GM18517 (cell line): Measurements from ENCODE around the gene CLASRP.

Experiments used
- ATAC-seq: cut with Tn5 transposase; IDR thresholded peaks from one replicate; pipeline ENCODE4 v1.9.1; 2021; ENCODE audit warnings: mild to moderate bottlenecking, moderate library complexity; ENCODE audit not compliant: unreplicated experiment

CLASRP gene

GRCh38 chr19:45079911-45080370, 41.1 kb downstream of the CLASRP start:
- no peak for ATAC-seq

DNA sequence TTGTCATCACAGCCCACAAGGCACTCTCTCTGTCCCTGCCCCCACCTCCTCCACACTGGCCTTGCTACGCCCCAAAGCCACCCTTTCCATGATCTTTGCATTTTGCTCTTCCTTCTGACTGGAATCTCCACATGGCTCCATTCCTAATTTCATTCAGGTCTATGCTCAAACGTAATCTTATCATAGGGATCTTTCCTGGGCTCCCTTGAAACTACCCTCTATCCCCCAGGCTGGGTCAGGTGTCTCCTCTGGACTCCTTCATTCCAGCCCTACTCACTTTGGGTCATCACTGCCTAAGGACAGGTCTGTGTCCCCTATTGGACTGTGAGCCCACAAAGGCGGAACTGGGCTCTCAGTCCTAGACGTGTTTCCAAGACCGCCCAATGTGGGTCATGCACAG, 43.3 kb downstream of the CLASRP start:
- ATAC-seq, result no peak

- no peak for ATAC-seq
Observed at GRCh38 chr19:45086480-45086879, 47.6 kb downstream of the CLASRP start.

GRCh38 chr19:45087531-45087930, 48.7 kb downstream of the CLASRP start:
- no peak for ATAC-seq

- ATAC-seq, result no peak
Observed at GRCh38 chr19:45090034-45090433, 51.2 kb downstream of the CLASRP start.

DNA sequence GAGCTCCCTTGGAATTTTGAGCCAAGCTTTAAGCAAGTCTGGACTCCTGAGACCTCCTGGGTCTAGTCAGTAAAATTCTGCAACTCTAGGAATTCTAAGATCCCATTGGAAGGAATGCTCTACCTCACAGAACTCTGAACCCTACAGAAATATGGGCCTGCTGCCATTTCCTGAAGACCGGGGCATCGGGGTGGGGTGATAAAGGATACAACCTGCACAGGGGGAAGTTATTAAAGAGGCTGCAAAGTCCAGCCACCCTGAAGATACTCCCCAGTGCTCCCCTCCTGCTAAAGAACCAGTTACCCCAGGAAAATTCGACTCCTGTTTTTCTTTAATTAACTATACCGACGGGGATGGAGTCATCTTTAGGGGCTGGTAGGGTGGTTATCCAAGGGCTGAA, 51.8 kb downstream of the CLASRP start:
- no peak for ATAC-seq

- peak; percentile 49 for ATAC-seq
Observed at GRCh38 chr19:45091031-45091923, 52.4 kb downstream of the CLASRP start.

DNA sequence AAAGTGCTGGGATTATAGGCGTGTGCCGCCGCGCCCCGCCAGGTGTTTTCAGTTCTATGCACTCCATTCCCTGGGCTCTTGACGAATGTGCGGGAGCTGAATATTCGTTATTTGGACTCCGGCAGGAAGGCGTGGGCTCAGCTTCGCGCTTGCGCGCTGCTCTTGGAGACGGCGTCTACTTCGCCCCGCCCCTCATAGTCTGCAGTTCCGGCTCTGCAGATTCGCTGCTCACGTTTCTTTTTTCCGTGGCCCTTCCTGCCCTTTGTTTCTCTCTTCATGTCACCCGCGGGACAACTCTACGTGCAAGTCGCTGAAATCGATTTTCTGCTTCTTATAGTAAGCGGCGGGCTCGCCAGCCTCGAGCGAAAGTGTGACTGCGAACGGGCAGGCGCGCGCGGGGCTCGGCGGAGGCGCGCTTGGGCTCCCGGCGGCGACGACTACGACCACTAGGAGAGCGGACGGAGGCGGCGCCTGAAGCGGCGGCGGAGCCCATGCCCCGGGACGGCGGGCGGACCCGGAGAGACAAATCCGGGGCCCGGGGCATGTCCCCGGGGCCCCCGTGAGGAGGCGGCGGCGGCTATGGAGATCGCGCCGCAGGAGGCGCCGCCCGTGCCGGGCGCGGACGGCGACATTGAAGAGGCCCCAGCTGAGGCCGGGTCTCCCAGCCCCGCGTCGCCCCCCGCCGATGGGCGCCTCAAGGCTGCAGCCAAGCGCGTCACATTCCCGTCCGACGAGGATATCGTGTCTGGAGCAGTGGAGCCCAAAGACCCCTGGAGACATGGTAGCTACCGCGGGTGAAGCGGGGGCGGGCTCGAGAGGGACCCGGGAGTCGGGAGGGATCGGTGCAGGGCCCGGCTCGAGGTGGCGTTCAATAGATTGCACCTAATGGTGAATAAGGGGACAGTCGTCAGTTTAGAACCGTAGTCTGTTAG, 54.2 kb downstream of the CLASRP start, which contains the start of gene PPP1R37:
Gene PPP1R37 (plus strand): TSS at position 433 of the 932 bp plus-strand sequence. CDS start 147 bp downstream, at position 580.
- peak; percentile 47 for ATAC-seq

- no peak for ATAC-seq
Observed at GRCh38 chr19:45094137-45094536, 55.3 kb downstream of the CLASRP start.

DNA sequence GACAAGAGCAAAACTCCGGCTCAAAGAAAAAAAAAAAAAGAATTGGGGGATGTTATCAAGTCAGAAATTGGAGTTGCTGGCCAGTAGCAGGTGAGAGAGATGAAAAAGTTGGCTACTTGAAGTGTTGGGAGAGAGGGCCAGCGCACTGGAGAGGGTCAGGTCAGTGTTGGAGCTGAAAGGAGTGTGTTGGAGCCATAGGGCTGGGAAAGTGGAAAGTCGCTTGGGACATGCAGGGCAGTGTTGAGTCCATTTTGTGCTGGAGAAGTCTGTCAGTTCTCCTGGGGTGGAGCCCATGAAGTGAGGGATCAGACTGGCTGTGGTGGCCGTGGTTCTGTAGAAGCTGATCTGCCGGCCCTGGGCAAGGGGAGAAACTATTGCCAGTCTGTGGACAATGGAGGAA, 55.9 kb downstream of the CLASRP start:
- no peak for ATAC-seq

DNA sequence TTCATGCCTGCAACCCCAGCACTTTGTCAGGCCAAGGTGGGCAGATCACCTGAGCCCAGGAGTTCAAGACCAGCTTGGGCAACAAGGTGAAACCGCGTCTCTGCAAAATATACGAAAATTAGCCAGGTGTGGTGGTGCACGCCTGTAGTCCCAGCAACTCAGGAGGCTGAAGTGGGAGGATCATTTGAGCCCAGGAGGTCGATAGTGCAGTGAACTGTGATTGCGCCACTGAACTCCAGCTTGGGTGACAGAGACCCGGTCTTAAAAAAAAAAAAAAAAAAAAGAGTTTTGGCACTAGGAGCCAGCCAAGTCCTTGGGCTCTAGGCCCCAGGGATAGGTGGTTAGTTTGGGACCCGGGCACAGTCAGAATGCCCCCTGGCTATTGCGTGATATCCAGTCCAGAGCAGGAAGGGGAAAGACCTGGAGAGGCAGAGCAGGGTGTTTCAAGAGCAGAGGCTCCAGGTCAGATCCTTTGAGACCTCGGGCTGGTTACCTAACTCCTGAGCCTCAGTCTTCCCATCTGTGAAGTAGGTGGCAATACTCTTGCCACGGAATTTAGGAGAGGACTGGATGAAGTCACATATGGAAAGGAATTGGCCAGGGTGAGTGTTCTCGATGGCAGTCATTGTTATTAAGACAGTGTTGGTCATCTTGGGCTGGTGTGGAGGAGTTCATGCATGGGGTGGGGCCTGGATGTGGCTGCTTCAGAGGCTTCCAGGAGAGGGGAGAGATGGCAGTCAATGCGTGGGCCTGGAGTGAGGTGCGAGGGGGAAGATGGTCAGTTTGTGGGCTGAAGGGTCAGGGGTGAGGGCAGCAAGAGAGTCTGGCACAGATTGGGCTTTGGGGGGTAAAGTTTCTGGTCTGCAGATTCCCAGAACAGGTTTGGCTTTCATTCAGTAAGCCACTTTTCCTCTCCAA, 56.9 kb downstream of the CLASRP start:
- no peak for ATAC-seq

GRCh38 chr19:45096700-45097099, 57.9 kb downstream of the CLASRP start:
- ATAC-seq, result no peak

- no peak for ATAC-seq
Observed at GRCh38 chr19:45097450-45097775, 58.6 kb downstream of the CLASRP start.

DNA sequence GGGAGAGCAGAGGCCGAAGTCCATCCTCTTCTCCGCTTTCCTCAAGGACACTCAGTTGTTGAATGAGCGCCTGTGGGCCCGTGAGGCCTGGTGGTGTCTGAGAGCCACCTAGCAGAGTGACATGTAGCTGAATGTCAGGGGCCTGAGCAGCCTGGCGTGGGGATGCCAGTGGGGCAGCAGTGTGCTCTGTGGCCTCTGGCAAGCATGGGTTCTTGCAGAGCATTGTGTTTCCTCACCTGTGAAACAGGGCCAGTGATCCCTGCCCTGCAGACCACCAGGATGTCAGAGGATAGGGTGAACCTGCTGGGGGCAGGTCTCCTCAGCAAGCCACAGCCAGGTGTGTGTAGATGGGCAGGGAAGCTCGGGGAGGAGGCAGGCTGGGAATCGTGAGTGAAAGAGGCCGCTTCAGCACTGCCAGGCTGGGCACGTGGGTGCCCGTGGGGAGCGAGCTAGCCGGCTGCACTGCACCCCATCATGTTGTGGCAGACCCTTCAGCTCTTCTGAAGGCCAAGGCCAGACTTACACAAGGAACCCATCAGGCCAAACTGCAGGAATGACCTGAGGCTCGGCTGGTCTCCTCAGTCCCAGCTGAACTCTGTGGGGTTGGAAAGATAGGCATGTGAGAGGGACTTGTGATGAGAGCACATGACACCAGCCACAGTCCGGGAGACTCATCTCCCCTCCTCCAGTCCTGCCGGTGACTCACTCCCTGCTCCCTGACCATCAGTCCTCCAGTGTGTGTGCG, 59.1 kb downstream of the CLASRP start:
- ATAC-seq, result no peak

DNA sequence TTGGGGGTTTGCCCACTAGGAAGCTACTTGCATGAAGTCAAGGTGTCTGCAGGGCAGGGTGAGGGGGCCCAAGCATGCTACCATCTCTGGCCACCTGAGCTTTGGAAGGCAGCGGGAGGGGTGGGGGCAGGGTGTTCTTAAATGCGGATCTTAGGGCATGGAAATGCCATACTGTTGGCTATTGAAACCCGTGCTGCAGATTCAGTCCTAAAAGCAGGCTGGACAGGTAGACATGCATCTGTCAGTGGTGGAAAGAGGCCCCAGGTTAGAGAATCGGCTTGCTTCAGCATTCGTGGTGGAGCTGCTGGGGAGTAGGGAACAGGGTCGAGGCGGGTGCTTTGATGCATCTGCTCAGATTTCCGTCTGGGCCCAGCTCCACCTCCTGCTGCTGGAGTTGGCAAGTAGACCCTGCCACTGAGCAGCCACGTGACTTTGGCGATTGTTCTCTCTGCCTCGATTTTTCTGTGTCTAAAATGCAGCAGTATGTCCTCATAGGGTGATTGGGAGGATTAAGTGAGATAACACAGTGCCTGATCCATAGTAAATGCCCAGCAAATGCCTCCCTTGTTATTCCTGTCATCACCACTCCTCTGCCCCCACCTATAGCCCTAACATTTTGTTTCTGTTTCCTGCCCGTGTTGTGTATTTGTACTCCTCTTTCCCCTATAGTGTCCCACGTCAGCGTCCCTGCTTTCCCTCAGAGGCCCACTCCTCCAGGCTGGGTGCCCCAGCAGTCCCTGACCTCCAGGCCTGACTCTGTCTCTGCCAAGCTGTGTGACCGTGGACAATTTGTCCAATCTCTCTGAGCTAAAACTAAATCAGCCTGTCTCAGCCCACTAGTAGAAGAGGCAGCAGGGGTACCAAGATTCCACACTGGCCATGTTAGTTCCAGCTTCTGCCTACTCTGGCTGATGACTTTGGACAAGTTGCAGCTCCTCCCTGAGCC, 59.9 kb downstream of the CLASRP start:
- ATAC-seq, result no peak

GRCh38 chr19:45099467-45100191, 60.8 kb downstream of the CLASRP start:
- no peak for ATAC-seq

- ATAC-seq, result no peak
Observed at GRCh38 chr19:45100201-45100600, 61.4 kb downstream of the CLASRP start.

DNA sequence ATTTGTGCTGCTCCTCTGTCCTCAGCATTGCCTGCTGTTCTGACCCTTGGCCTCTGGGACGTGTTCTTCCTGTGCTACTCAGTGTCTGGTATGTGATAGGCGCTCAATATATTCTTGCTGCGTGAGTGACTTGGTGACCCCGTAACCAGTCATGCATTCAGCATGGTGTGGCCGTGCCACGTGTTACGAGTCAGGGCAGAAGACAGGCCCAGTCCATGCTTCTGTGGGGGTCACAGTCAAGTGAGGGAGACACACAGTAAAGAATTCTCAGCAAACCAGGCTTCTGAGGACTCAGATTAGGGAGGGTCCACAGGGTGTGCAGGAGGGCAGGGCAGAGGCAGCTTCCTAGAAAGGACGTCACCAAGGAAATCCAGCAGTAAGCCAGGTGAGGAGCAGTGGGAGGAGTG, 62.0 kb downstream of the CLASRP start:
- ATAC-seq, result no peak
